UCSD-AML1 (cell line): ENCODE results near the gene SRGAP3.
"Not testable (repeated sequence)": the region's sequence is repeated elsewhere in the genome, so short reads cannot be mapped to it uniquely, and the experiment has no call there.

Experiments used
- DNase-seq: peaks from one replicate; lab custom pipeline; 2025; ENCODE audit not compliant: unreplicated experiment; lab: John Stamatoyannopoulos, UW

Gene SRGAP3

GRCh38 chr3:9098716-9099675, 150.4 kb downstream of the SRGAP3 start:
- no peak for DNase-seq

- no peak for DNase-seq
Measured at GRCh38 chr3:9097495-9097894, 152.0 kb downstream of the SRGAP3 start.

GRCh38 chr3:9091486-9092235, 157.8 kb downstream of the SRGAP3 start:
- no peak for DNase-seq

GRCh38 chr3:9088441-9089353, 160.7 kb downstream of the SRGAP3 start:
- DNase-seq: no peak

GRCh38 chr3:9087831-9088413, 161.5 kb downstream of the SRGAP3 start:
- DNase-seq: peak; percentile 58

- not testable (repeated sequence) for DNase-seq
Measured at GRCh38 chr3:9085428-9085827, 164.0 kb downstream of the SRGAP3 start.

GRCh38 chr3:9081184-9081818, 168.1 kb downstream of the SRGAP3 start:
- no peak for DNase-seq

- DNase-seq: no peak
Measured at GRCh38 chr3:9080163-9080562, 169.3 kb downstream of the SRGAP3 start.

GRCh38 chr3:9079676-9080075, 169.8 kb downstream of the SRGAP3 start:
- no peak for DNase-seq

GRCh38 chr3:9078561-9079240, 170.7 kb downstream of the SRGAP3 start:
- no peak for DNase-seq

GRCh38 chr3:9077029-9077428, 172.4 kb downstream of the SRGAP3 start:
- no peak for DNase-seq

GRCh38 chr3:9075762-9076161, 173.7 kb downstream of the SRGAP3 start:
- no peak for DNase-seq

- no peak for DNase-seq
Measured at GRCh38 chr3:9074079-9074478, 175.4 kb downstream of the SRGAP3 start.

- DNase-seq: no peak
Measured at GRCh38 chr3:9072667-9073009, 176.8 kb downstream of the SRGAP3 start.

GRCh38 chr3:9071936-9072666, 177.3 kb downstream of the SRGAP3 start:
- peak; percentile 37 for DNase-seq

GRCh38 chr3:9070961-9071360, 178.5 kb downstream of the SRGAP3 start:
- no peak for DNase-seq

- DNase-seq: no peak
Measured at GRCh38 chr3:9069971-9070370, 179.5 kb downstream of the SRGAP3 start.

GRCh38 chr3:9068051-9068450, 181.4 kb downstream of the SRGAP3 start:
- DNase-seq: no peak

- peak; percentile 23 for DNase-seq
Measured at GRCh38 chr3:9067352-9067975, 182.0 kb downstream of the SRGAP3 start.
